ENCODE measurements around the gene KRTAP5-1. TPM values are rescaled to one million over a fixed set of nuclear protein-coding genes. Genes with fewer than 3 reads are reported as not detected.
A peak's percentile ranks its signal among the peaks of the same experiment; 100 is the strongest.

Gene KRTAP5-1
- total and polyA plus RNA-seq, 7 donors = not detected

DNA sequence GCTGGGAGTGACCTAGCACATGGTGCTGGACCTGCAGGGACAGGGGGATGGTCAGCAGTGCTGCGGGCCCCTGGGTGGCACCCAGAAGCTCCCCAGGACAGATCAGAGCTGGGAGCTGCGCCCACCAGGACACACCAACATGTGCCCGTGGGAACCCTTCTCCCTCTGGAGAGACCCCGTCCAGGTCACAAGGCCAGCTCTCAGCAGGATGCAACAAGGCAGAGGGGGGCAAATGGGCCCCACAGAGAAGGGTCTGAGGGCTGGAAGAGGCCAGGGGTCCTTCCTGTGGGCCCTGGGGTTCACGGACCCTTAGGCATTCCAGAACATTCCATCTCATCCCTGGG is 19.2 kb downstream of the KRTAP5-1 start:
- DNase-seq = peak in 1 of 2 donors; percentile 44
- intact Hi-C loops (cut with DNase I) = no loop called here
- TF ChIP-seq, protein P1, sequence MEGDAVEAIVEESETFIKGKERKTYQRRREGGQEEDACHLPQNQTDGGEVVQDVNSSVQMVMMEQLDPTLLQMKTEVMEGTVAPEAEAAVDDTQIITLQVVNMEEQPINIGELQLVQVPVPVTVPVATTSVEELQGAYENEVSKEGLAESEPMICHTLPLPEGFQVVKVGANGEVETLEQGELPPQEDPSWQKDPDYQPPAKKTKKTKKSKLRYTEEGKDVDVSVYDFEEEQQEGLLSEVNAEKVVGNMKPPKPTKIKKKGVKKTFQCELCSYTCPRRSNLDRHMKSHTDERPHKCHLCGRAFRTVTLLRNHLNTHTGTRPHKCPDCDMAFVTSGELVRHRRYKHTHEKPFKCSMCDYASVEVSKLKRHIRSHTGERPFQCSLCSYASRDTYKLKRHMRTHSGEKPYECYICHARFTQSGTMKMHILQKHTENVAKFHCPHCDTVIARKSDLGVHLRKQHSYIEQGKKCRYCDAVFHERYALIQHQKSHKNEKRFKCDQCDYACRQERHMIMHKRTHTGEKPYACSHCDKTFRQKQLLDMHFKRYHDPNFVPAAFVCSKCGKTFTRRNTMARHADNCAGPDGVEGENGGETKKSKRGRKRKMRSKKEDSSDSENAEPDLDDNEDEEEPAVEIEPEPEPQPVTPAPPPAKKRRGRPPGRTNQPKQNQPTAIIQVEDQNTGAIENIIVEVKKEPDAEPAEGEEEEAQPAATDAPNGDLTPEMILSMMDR (IDR thresholded peaks at IDR 0.05) = no peak
- Histone ChIP-seq H3K27me3 (ENCODE audit: insufficient read depth in 3 of 3, low read length in 2 of 3) (no peaks in the 10 kb centered on the region), H3K4me1 (peaks cover 34% of the 10 kb centered on the region), H3K27ac (no peak overlapping the region), H3K9me3 (no peaks in the 10 kb centered on the region), H3K4me3 (no peak overlapping the region), H3K36me3 (ENCODE audit: insufficient read depth in 1 of 2, low read depth in 1 of 2) (peaks cover 0 to 26% of the 10 kb centered on the region in 2 donors)
- 80 to 88% (median 87%) methylated on average over 5 of the region's 5 CpGs for WGBS, 3 donors
- ATAC-seq = no peak

GRCh38 chr11:1565173-1565903 is 19.7 kb downstream of the KRTAP5-1 start:
- TF ChIP-seq, protein P1 (IDR thresholded peaks at IDR 0.05) = no peak
- Histone ChIP-seq H3K4me1 (peaks cover 39% of the 10 kb centered on the region), H3K36me3 (ENCODE audit: insufficient read depth in 1 of 2, low read depth in 1 of 2) (peaks cover 0 to 32% of the 10 kb centered on the region in 2 donors), H3K9me3 (no peaks in the 10 kb centered on the region), H3K27ac (no peak overlapping the region), H3K27me3 (ENCODE audit: insufficient read depth in 3 of 3, low read length in 2 of 3) (no peaks in the 10 kb centered on the region), H3K4me3 (no peak overlapping the region)
- ATAC-seq (no peak), DNase-seq (peak in 1 of 2 donors; percentile 57)
- intact Hi-C loops (cut with DNase I) = no loop called here
- 63 to 73% (median 68%) methylated on average over 28 of the region's 28 CpGs for WGBS, 3 donors

- Histone ChIP-seq H3K27ac (peak overlapping the region; percentile 16), H3K4me1 (peaks cover 46% of the 10 kb centered on the region), H3K4me3 (no peak overlapping the region), H3K9me3 (no peaks in the 10 kb centered on the region), H3K27me3 (ENCODE audit: insufficient read depth in 3 of 3, low read length in 2 of 3) (no peaks in the 10 kb centered on the region), H3K36me3 (ENCODE audit: insufficient read depth in 1 of 2, low read depth in 1 of 2) (peaks cover 0 to 35% of the 10 kb centered on the region in 2 donors)
- ATAC-seq (peak in 3 of 4 donors; percentile 36 to 53 (median 41)), DNase-seq (peak; percentile 74 to 75)
- WGBS, 3 donors = 39 to 45% (median 40%) methylated on average over 15 to 16 of the region's 16 CpGs
- TF ChIP-seq, protein P1 (IDR thresholded peaks at IDR 0.05) = no peak
- intact Hi-C loops (cut with DNase I) = no loop called here
Measured at GRCh38 chr11:1564535-1565172, 20.4 kb downstream of the KRTAP5-1 start.

GRCh38 chr11:1563697-1564534 is 21.2 kb downstream of the KRTAP5-1 start:
- peak in 1 of 2 donors; percentile 47 for DNase-seq
- ATAC-seq = no peak
- no peak overlapping the region for H3K4me3 ChIP-seq
- peak overlapping the region; percentile 16 for H3K27ac ChIP-seq
- TF ChIP-seq, protein P1 (IDR thresholded peaks at IDR 0.05) = no peak
- H3K36me3 ChIP-seq (ENCODE audit: insufficient read depth in 1 of 2, low read depth in 1 of 2) = peaks cover 0 to 35% of the 10 kb centered on the region in 2 donors
- intact Hi-C loops (cut with DNase I) = no loop called here
- H3K4me1 ChIP-seq = peaks cover 53% of the 10 kb centered on the region
- H3K9me3 ChIP-seq = no peaks in the 10 kb centered on the region
- no peaks in the 10 kb centered on the region for H3K27me3 ChIP-seq (ENCODE audit: insufficient read depth in 3 of 3, low read length in 2 of 3)
- WGBS, 3 donors = 79 to 86% (median 82%) methylated on average over 25 to 29 of the region's 29 CpGs
